ENCODE data around the gene DYNLT4.
"Not testable (repeated sequence)": the region's sequence is repeated elsewhere in the genome, so short reads cannot be mapped to it uniquely, and the experiment has no call there.

The DYNLT4 gene

GRCh38 chr1:44842486-44842861 is 35.3 kb upstream of the DYNLT4 start (continued):
- TF ChIP-seq TSHZ2 (CRISPR knock-in tag; IDR thresholded peaks at IDR 0.05): no peak

GRCh38 chr1:44839576-44839975 is 32.4 kb upstream of the DYNLT4 start:
- TF ChIP-seq ZFP30 (CRISPR knock-in tag; IDR thresholded peaks at IDR 0.05): no peak
- TF ChIP-seq, protein P1, sequence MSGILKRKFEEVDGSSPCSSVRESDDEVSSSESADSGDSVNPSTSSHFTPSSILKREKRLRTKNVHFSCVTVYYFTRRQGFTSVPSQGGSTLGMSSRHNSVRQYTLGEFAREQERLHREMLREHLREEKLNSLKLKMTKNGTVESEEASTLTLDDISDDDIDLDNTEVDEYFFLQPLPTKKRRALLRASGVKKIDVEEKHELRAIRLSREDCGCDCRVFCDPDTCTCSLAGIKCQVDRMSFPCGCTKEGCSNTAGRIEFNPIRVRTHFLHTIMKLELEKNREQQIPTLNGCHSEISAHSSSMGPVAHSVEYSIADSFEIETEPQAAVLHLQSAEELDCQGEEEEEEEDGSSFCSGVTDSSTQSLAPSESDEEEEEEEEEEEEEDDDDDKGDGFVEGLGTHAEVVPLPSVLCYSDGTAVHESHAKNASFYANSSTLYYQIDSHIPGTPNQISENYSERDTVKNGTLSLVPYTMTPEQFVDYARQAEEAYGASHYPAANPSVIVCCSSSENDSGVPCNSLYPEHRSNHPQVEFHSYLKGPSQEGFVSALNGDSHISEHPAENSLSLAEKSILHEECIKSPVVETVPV (CRISPR knock-in tag; IDR thresholded peaks at IDR 0.05): no peak
- TF ChIP-seq OSR1 (CRISPR knock-in tag; IDR thresholded peaks at IDR 0.05): no peak
- TF ChIP-seq TCF4 (CRISPR knock-in tag; IDR thresholded peaks at IDR 0.05; ENCODE audit: borderline replicate concordance): no peak
- no peak for TF ChIP-seq ZNF8 (CRISPR knock-in tag; IDR thresholded peaks at IDR 0.05)
- TF ChIP-seq ZC3H10 (CRISPR knock-in tag; IDR thresholded peaks at IDR 0.05): no peak
- no peak for ATAC-seq

GRCh38 chr1:44838294-44838693 is 31.1 kb upstream of the DYNLT4 start:
- ATAC-seq: not testable (repeated sequence)

DNA sequence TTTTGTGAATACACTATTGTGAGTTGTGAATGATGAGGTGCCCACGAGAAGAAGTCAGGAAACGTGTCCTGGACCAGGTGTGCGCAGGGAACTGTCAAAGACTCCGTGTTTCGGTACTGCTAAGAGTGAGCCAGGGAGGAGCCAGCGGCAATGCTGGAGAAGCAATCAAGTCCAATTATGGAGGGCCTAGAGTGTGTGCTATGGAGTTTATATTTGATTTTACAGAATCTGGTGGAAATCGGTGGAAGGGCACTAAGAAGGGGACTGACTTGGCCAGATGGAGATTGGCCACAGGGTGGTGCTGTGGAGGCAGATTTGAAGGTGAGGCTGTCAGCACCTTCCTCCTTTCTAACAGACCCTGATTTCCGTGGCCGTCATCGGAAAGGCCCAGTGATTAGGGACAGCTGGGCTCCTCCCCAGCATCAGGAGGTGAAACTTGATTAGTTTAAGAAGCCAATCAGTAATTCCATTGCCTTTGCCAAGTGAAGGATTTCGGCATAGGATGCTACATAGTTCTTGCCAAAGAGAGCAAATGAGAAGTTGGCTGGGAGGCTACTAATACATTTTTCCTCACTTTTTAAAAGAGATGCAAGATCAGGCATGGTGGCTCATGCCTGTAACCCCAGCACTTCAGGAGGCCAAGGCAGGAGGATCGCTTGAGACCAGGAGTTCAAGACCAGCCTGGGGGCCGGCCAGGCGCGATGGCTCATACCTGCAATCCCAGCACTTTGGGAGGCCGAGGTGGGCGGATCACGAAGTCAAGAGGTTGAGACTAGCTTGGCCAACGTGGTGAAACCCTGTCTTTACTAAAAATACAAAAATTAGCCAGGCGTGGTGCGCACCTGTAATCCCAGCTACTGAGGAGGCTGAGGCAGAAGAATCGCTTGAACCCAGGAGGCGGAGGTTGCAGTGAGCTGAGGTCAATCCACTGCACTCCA is 28.9 kb upstream of the DYNLT4 start:
- ATAC-seq: peak; percentile 95
- no peak for TF ChIP-seq OSR1 (CRISPR knock-in tag; IDR thresholded peaks at IDR 0.05)
- TF ChIP-seq ZNF8 (CRISPR knock-in tag; IDR thresholded peaks at IDR 0.05): no peak
- TF ChIP-seq, protein P2, sequence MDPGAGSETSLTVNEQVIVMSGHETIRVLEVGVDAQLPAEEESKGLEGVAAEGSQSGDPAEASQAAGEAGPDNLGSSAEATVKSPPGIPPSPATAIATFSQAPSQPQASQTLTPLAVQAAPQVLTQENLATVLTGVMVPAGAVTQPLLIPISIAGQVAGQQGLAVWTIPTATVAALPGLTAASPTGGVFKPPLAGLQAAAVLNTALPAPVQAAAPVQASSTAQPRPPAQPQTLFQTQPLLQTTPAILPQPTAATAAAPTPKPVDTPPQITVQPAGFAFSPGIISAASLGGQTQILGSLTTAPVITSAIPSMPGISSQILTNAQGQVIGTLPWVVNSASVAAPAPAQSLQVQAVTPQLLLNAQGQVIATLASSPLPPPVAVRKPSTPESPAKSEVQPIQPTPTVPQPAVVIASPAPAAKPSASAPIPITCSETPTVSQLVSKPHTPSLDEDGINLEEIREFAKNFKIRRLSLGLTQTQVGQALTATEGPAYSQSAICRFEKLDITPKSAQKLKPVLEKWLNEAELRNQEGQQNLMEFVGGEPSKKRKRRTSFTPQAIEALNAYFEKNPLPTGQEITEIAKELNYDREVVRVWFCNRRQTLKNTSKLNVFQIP (CRISPR knock-in tag; IDR thresholded peaks at IDR 0.05; ENCODE audit: borderline replicate concordance, low read depth): no peak

DNA sequence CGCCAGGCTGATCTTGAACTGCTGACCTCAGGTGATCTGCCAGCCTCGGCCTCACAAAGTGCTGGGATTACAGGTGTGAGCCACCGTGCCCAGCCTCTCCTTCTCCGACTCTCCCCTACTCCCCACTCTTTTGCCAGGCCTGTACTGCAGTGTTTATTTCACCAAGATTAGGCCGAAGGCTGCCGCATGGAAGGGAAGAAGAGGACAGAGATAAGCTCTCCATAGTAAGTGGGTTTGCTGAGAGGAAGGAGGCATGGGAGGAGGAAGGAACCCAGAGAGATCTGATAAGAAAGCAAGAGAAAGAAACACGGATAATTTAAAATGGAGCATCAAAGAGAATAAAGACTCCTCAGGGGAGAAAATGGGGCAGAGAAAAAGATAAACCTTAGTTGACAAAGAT is 27.2 kb upstream of the DYNLT4 start:
- no peak for ATAC-seq
- TF ChIP-seq PPARA (CRISPR knock-in tag; IDR thresholded peaks at IDR 0.05; ENCODE audit: borderline replicate concordance) (no peak), ESRRG (CRISPR knock-in tag; IDR thresholded peaks at IDR 0.05) (no peak), ZC3H10 (CRISPR knock-in tag; IDR thresholded peaks at IDR 0.05) (no peak), GLIS3 (CRISPR knock-in tag; IDR thresholded peaks at IDR 0.05) (no peak), TOX (CRISPR knock-in tag; IDR thresholded peaks at IDR 0.05; ENCODE audit: borderline replicate concordance) (no peak), ARNTL (CRISPR knock-in tag; IDR thresholded peaks at IDR 0.05; ENCODE audit: borderline replicate concordance, low read depth) (no peak)

- TF ChIP-seq ZC3H10 (CRISPR knock-in tag; IDR thresholded peaks at IDR 0.05) (no peak), TCF4 (CRISPR knock-in tag; IDR thresholded peaks at IDR 0.05; ENCODE audit: borderline replicate concordance) (no peak), TSHZ2 (CRISPR knock-in tag; IDR thresholded peaks at IDR 0.05) (no peak), CSDC2 (CRISPR knock-in tag; IDR thresholded peaks at IDR 0.05) (no peak), ZFP30 (CRISPR knock-in tag; IDR thresholded peaks at IDR 0.05) (no peak), TOX (CRISPR knock-in tag; IDR thresholded peaks at IDR 0.05; ENCODE audit: borderline replicate concordance) (no peak), SNAI2 (CRISPR knock-in tag; IDR thresholded peaks at IDR 0.05) (no peak), ZFP3 (CRISPR knock-in tag; IDR thresholded peaks at IDR 0.05) (no peak), BACH2 (CRISPR knock-in tag; IDR thresholded peaks at IDR 0.05; ENCODE audit: borderline replicate concordance) (no peak), ARNTL (CRISPR knock-in tag; IDR thresholded peaks at IDR 0.05; ENCODE audit: borderline replicate concordance, low read depth) (no peak), ZNF565 (CRISPR knock-in tag; conservative IDR thresholded peaks at IDR 0.05; ENCODE audit: low read depth) (no peak), ISL1 (CRISPR knock-in tag; IDR thresholded peaks at IDR 0.05) (no peak), PPARA (CRISPR knock-in tag; IDR thresholded peaks at IDR 0.05; ENCODE audit: borderline replicate concordance) (no peak), GLIS3 (CRISPR knock-in tag; IDR thresholded peaks at IDR 0.05) (no peak)
- no peak for ATAC-seq
Observed at GRCh38 chr1:44832056-44832705, 25.0 kb upstream of the DYNLT4 start.

Measured in SK-N-SH treated with all-trans-retinoic acid at 6 μM for 48 hours (cell line).